MM.1S (cell line): ENCODE data around the gene FAM83F.

Source experiments
- EZH2 ChIP-seq: fragments of 300-600 bp; sonication (generic); optimal IDR thresholded peaks from 2 replicates; pipeline ENCODE3; 2017; ENCODE audit warnings: low read depth, mild to moderate bottlenecking, antibody characterized with exemption, low read length, mixed read lengths
- TF ChIP-seq, protein P1 (sequence below): fragments of 300-600 bp; sonication (generic); IDR thresholded peaks from 2 replicates; pipeline ENCODE4 v1.5.1; 2016; ENCODE audit warnings: antibody characterized with exemption, low read length, mixed read lengths

DNA sequence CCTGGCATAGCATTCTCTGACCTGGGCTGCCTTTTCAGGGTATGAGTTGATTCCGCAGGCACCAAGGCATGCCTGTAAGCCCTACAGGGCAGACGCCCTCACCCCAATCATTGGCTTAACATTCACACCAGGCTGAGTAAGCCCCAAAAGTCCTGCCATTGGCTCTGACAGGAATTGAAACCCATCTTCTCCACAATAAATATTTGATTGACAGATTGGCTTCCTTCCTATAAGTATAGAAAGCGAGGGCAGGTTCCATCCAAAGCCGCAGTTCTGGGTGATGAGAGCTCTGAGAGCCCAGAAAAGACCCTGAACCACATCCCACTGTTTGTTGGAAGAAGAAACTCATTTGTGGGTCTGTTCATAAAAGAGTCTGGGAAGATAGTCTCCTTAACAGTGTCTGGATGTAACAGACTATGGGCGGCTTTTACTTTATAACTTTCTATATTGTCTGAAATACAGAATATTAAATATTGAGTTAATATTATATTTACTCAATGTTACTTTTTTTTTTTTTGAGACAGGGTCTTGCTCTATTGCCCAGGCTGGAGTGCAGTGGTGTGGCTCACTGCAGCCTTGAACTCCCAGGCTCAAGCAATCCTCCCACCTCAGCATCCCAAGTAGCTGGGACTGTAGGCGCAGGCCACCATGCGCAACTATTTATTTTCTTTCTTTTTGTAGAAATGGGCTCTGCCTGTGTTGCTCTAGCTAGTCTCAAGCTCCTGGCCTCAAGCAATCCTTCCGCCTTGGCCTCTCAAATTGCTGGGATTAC lies 46.8 kb downstream of the FAM83F start:
- TF ChIP-seq, protein P1, sequence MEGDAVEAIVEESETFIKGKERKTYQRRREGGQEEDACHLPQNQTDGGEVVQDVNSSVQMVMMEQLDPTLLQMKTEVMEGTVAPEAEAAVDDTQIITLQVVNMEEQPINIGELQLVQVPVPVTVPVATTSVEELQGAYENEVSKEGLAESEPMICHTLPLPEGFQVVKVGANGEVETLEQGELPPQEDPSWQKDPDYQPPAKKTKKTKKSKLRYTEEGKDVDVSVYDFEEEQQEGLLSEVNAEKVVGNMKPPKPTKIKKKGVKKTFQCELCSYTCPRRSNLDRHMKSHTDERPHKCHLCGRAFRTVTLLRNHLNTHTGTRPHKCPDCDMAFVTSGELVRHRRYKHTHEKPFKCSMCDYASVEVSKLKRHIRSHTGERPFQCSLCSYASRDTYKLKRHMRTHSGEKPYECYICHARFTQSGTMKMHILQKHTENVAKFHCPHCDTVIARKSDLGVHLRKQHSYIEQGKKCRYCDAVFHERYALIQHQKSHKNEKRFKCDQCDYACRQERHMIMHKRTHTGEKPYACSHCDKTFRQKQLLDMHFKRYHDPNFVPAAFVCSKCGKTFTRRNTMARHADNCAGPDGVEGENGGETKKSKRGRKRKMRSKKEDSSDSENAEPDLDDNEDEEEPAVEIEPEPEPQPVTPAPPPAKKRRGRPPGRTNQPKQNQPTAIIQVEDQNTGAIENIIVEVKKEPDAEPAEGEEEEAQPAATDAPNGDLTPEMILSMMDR, result no peak
- no peak for TF ChIP-seq EZH2
